K562 (cell line): ENCODE measurements around the gene POLD2. TPM values are rescaled to one million over a fixed set of nuclear protein-coding genes. Genes with fewer than 3 reads are reported as not detected.
A peak's percentile ranks its signal among the peaks of the same experiment; 100 is the strongest.

Experiments used
- ATAC-seq: fragments of 200-7000 bp; cut with Tn5 transposase; 3 replicates; pipeline ENCODE4 v1.9.1; 2020; ENCODE audit warnings: moderate library complexity
- BruUV-seq: library from RNA; stranded (reverse); fragments of 400-500 nt; replicated peaks from 2 replicates; lab custom pipeline; 2021; lab: Mats Ljungman, UMichigan
- CTCF ChIA-PET: fragments of 300-600 bp; formaldehyde crosslinking; extraction: SDS; loops from one replicate; lab custom pipeline; 2021; ENCODE audit warnings: low intra/inter-chr PET ratio; lab: Yijun Ruan, JAX
- POLR2A ChIA-PET: fragments of 300-600, 350-650 bp; sonication (Branson Sonifier 250); formaldehyde crosslinking; extraction: SDS; loops from one replicate; lab custom pipeline; 2021; ENCODE audit warnings: antibody characterized with exemption, inconsistent platforms; lab: Yijun Ruan, JAX
- DNase-seq, 4 experiments: peaks; one replicate each; pipeline versions ENCODE4 v3.0.0 to v3.0.0-alpha.2; 2011 to 2018; ENCODE audit warnings: low spot score in 3 of 4, mixed read lengths in 3 of 4; ENCODE audit errors: extremely low read depth in 1 of 4
- FAIRE-seq: peaks from 2 replicates; lab custom pipeline; 2011; peaks lifted over from hg19 to GRCh38; lab: Jason Lieb, UNC
- H2AFZ ChIP-seq: 2 replicates; pipeline ENCODE4 v1.6.0; 2011; ENCODE audit warnings: low read depth, low read length, control low read depth, inconsistent platforms
- H3K27ac ChIP-seq: fragments of 200-600 bp; 3 replicates; pipeline ENCODE4 v1.8.0; 2011; ENCODE audit warnings: low read depth, mild to moderate bottlenecking, control low read depth, inconsistent platforms, low read length, moderate library complexity, mixed read lengths; ENCODE audit errors: extremely low read depth
- H3K27me3 ChIP-seq, 2 experiments: fragments of 300-600 bp in 1 of 2; 2 replicates in 1 of 2; 3 replicates in 1 of 2; pipeline versions ENCODE4 v1.6.0 to v1.8.0; 2011; ENCODE audit warnings: inconsistent platforms in 2 of 2, low read length in 2 of 2, mild to moderate bottlenecking in 1 of 2, mixed read lengths in 1 of 2, moderate library complexity in 1 of 2; ENCODE audit not compliant: control insufficient read depth in 2 of 2, insufficient read depth in 2 of 2
- H3K36me3 ChIP-seq: fragments of 300-600 bp; 3 replicates; pipeline ENCODE4 v1.8.0; 2011; ENCODE audit warnings: mild to moderate bottlenecking, low read length, inconsistent platforms; ENCODE audit not compliant: control insufficient read depth, insufficient read depth
- H3K4me1 ChIP-seq, 2 experiments: fragments of 200-600 bp in 1 of 2; replicated peaks in 1 of 2; 2 replicates in 1 of 2; 3 replicates in 1 of 2; pipeline versions ENCODE4 v1.5.1 to v1.8.0; 2011; ENCODE audit warnings: inconsistent platforms in 2 of 2, low read length in 2 of 2, mild to moderate bottlenecking in 1 of 2, mixed read lengths in 1 of 2, moderate library complexity in 1 of 2; ENCODE audit not compliant: control insufficient read depth in 2 of 2, insufficient read depth in 2 of 2
- H3K4me2 ChIP-seq: 2 replicates; pipeline ENCODE4 v1.6.1; 2011; ENCODE audit warnings: low read length, control low read depth, inconsistent platforms, mixed read lengths; ENCODE audit not compliant: insufficient read depth
- H3K4me3 ChIP-seq: fragments of 200-600 bp; sonication (generic), shearing (Covaris generic); 2 replicates; pipeline ENCODE4 v1.5.1; 2016; ENCODE audit warnings: control low read depth, inconsistent platforms
- H3K79me2 ChIP-seq: fragments of 200-600 bp; 3 replicates; pipeline ENCODE4 v1.8.0; 2011; ENCODE audit warnings: low read length, inconsistent platforms; ENCODE audit not compliant: control insufficient read depth, insufficient read depth
- H3K9ac ChIP-seq, 2 experiments: 2 replicates each; pipeline versions ENCODE4 v1.6.0 to v1.6.1; 2011; ENCODE audit warnings: low read depth in 2 of 2, low read length in 2 of 2, control low read depth in 1 of 2, inconsistent platforms in 1 of 2, mild to moderate bottlenecking in 1 of 2, mixed read lengths in 1 of 2; ENCODE audit not compliant: insufficient read depth in 1 of 2
- H3K9me1 ChIP-seq: one replicate; pipeline ENCODE4 v1.6.0; 2011; ENCODE audit warnings: inconsistent platforms, mild to moderate bottlenecking, low read length, moderate library complexity; ENCODE audit not compliant: control insufficient read depth, insufficient read depth
- H3K9me3 ChIP-seq: replicated peaks from 2 replicates; pipeline ENCODE4 v1.5.1; 2011; ENCODE audit warnings: low read depth, low read length, inconsistent platforms; ENCODE audit not compliant: control insufficient read depth, insufficient read depth
- H4K20me1 ChIP-seq: replicated peaks from 2 replicates; pipeline ENCODE4 v1.6.1; 2011; ENCODE audit warnings: low read length, inconsistent platforms, mixed read lengths; ENCODE audit not compliant: control insufficient read depth, insufficient read depth
- MAX ChIP-seq: sonication (generic); formaldehyde crosslinking; IDR thresholded peaks from 2 replicates; pipeline ENCODE4 v1.9.0; 2022; ENCODE audit warnings: mild to moderate bottlenecking, missing genetic modification reagents
- NFIC ChIP-seq: fragments of 450-650 bp; IDR thresholded peaks from 2 replicates; pipeline ENCODE4 v1.6.1; 2017; ENCODE audit warnings: mild to moderate bottlenecking, inconsistent platforms
- RAD21 ChIP-seq, 2 experiments: fragments of 250-450 bp in 1 of 2; fragments of 450-650 bp in 1 of 2; sonication (Bioruptor Pico) in 1 of 2; formaldehyde crosslinking in 1 of 2; IDR thresholded peaks in 1 of 2; conservative IDR thresholded peaks in 1 of 2; 2 replicates each; pipeline versions ENCODE4 v1.4.0 to v1.8.0; 2020 to 2022; ENCODE audit warnings: mild to moderate bottlenecking in 2 of 2, moderate library complexity in 1 of 2
- ZNF282 ChIP-seq: sonication (generic); formaldehyde crosslinking; IDR thresholded peaks from 2 replicates; pipeline ENCODE4 v1.8.1; 2023; ENCODE audit warnings: missing genetic modification reagents
- WGBS: fragments of 100-300 bp; shearing (Covaris generic); methylation state at CpG from one replicate; pipeline ENCODE4 v1.1.6; 2016; ENCODE audit warnings: low coverage, mixed read lengths; ENCODE audit not compliant: insufficient coverage; ENCODE audit errors: missing lambda C conversion rate; 5-methylcytosine and 5-hydroxymethylcytosine counted together
- in situ Hi-C: fragments of 300-500 bp; cut with MboI; formaldehyde crosslinking; loops from 4 replicates; pipeline ENCODE4 v1.15.0; 2018; ENCODE audit warnings: inconsistent platforms, mixed read lengths
- intact Hi-C: fragments of 100-400 bp; cut with micrococcal nuclease; formaldehyde crosslinking; loops from 2 replicates; pipeline ENCODE4 v1.14.2; 2022
- polyA plus RNA-seq, 8 experiments: library from polyadenylated mRNA; depleted of rRNA in 4 of 8; stranded (reverse) in 5 of 8; unstranded in 3 of 8; fragments of >200 nt; fragmentation: Nextera tagmentation in 2 of 8; fragmentation: Illumina TruSeq in 1 of 8; extraction: Ambion mirVana in 2 of 8; extraction: Trizol in 1 of 8; gene quantifications; 2 replicates each; pipeline versions ENCODE4 v1.2.1 to v1.2.3, GENCODE V29; 2011 to 2014; ENCODE audit warnings: inconsistent platforms in 1 of 8, missing spikeins in 1 of 8
- total RNA-seq, 7 experiments: library from RNA; depleted of rRNA in 6 of 7; stranded (reverse); fragments of >200 nt in 6 of 7; fragmentation: Illumina TruSeq in 2 of 7; extraction: Trizol in 2 of 7; gene quantifications; 2 replicates each; pipeline versions ENCODE4 v1.2.1 to v1.2.3, GENCODE V29; 2011 to 2021; ENCODE audit warnings: low replicate concordance in 1 of 7
- TF ChIP-seq, protein P1 (sequence below), 3 experiments: IDR thresholded peaks in 2 of 3; conservative IDR thresholded peaks in 1 of 3; 2 replicates each; pipeline ENCODE4 v1.5.1; 2011 to 2012; ENCODE audit warnings: low read length in 3 of 3, mild to moderate bottlenecking in 3 of 3, control low read depth in 2 of 3, improper control_type of control experiment in 1 of 3, inconsistent platforms in 1 of 3, low read depth in 1 of 3, mixed read lengths in 1 of 3, moderate library complexity in 1 of 3; ENCODE audit not compliant: insufficient read depth in 2 of 3

POLD2 gene
- total and polyA plus RNA-seq, 9 of the 15 experiments (the other 6 are each of a cell fraction or from before 2014, with no cell fraction given): 29.7 to 259 (median 225) TPM

- Histone ChIP-seq H3K9ac (peak overlapping the region in 1 of 2 experiments; percentile 28; a peak in 1 of 4 replicates), H3K36me3 (no peaks in the 10 kb centered on the region), H4K20me1 (no peaks in the 10 kb centered on the region; the same call in 1 of the 2 replicates), H2AFZ (no peak overlapping the region), H3K27me3 (no peaks in the 10 kb centered on the region), H3K9me1 (no peaks in the 10 kb centered on the region), H3K27ac (no peak overlapping the region), H3K9me3 (no peaks in the 10 kb centered on the region), H3K4me3 (no peak overlapping the region), H3K4me2 (no peak overlapping the region), H3K4me1 (peaks cover 0 to 13% of the 10 kb centered on the region in 2 experiments; a peak in 2 of 5 replicates), H3K79me2 (no peaks in the 10 kb centered on the region)
- intact Hi-C loops (no loop called here), in situ Hi-C loops (no loop called here)
- ChIA-PET POLR2A (no interaction called here), CTCF (no interaction called here)
- no TSS peak for BruUV-seq
- FAIRE-seq (no peak), ATAC-seq (peak; percentile 84), DNase-seq (peak in 3 of 4 experiments; percentile 31 to 37 (median 35))
- WGBS: 4% methylated on average over 8 of the region's 8 CpGs
- TF ChIP-seq MAX (CRISPR knock-in tag) (no peak), RAD21 (CRISPR knock-in tag; conservative IDR thresholded peaks at IDR 0.05 in 1 of 2, IDR thresholded peaks at IDR 0.05 in 1 of 2) (peak in 1 of 2 experiments; percentile 42; a peak in 2 of 4 replicates), ZNF282 (CRISPR knock-in tag) (no peak), NFIC (peak; percentile 35; the same call in 1 of the 2 replicates)
- TF ChIP-seq, protein P1, sequence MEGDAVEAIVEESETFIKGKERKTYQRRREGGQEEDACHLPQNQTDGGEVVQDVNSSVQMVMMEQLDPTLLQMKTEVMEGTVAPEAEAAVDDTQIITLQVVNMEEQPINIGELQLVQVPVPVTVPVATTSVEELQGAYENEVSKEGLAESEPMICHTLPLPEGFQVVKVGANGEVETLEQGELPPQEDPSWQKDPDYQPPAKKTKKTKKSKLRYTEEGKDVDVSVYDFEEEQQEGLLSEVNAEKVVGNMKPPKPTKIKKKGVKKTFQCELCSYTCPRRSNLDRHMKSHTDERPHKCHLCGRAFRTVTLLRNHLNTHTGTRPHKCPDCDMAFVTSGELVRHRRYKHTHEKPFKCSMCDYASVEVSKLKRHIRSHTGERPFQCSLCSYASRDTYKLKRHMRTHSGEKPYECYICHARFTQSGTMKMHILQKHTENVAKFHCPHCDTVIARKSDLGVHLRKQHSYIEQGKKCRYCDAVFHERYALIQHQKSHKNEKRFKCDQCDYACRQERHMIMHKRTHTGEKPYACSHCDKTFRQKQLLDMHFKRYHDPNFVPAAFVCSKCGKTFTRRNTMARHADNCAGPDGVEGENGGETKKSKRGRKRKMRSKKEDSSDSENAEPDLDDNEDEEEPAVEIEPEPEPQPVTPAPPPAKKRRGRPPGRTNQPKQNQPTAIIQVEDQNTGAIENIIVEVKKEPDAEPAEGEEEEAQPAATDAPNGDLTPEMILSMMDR (IDR thresholded peaks at IDR 0.05 in 2 of 3, conservative IDR thresholded peaks at IDR 0.05 in 1 of 3; ENCODE audit: insufficient read depth in 2 of 3, low read depth in 1 of 3, low read length in 3 of 3): peak; percentile 43 to 53 (median 49)
Measured at GRCh38 chr7:44138698-44139097, 15.3 kb upstream of the POLD2 start.
